ENCODE data around the gene KRTAP10-2.

DNA sequence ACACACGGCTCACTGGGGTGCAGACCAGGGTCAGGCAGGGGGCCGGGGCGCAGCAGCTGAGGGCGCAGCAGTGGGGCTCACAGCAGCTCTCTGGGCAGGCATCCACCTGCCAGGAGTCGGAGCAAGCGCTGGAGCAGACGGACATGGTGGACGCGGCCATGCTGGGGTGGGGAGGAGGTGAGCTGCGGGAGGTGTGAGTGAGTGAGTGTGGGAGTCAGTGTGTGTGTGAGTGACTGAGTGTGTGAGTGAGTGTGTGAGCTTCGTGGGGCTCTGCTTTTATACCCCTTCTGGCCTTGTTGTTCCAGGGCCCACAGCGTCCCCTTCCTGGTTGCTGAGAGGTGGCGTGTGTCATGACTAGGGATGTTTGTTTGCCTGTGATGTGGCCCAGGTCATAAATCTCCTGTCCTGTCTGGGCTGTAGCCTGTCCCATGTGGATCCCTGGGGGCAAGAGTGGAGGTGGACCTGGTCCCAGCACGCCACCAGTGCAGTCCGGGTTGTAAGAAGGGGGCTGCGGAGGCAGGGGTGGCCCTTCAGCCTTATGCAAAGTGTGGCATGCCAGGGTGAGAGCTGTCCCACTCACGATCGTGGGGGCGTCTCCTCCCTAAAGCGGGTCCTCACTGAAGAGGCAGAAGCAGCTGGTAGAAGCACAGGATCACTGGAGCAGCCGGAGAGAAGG is 11.2 kb downstream of the KRTAP10-2 start, which contains the start of gene KRTAP10-1:
- TF ChIP-seq POLR2A (IDR thresholded peaks at IDR 0.05), result no peak
- TF ChIP-seq, protein P1, sequence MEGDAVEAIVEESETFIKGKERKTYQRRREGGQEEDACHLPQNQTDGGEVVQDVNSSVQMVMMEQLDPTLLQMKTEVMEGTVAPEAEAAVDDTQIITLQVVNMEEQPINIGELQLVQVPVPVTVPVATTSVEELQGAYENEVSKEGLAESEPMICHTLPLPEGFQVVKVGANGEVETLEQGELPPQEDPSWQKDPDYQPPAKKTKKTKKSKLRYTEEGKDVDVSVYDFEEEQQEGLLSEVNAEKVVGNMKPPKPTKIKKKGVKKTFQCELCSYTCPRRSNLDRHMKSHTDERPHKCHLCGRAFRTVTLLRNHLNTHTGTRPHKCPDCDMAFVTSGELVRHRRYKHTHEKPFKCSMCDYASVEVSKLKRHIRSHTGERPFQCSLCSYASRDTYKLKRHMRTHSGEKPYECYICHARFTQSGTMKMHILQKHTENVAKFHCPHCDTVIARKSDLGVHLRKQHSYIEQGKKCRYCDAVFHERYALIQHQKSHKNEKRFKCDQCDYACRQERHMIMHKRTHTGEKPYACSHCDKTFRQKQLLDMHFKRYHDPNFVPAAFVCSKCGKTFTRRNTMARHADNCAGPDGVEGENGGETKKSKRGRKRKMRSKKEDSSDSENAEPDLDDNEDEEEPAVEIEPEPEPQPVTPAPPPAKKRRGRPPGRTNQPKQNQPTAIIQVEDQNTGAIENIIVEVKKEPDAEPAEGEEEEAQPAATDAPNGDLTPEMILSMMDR (IDR thresholded peaks at IDR 0.05), result no peak
